Measurements from ENCODE around the gene FAM3B.

Gene FAM3B

GRCh38 chr21:41398251-41398650, 81.7 kb downstream of the FAM3B start:
- no peak for DNase-seq (ENCODE audit: low read depth)

GRCh38 chr21:41398831-41399230, 82.2 kb downstream of the FAM3B start:
- DNase-seq (ENCODE audit: low read depth): no peak

- DNase-seq (ENCODE audit: low read depth): no peak
Observed at GRCh38 chr21:41399246-41399800, 82.7 kb downstream of the FAM3B start.

GRCh38 chr21:41402231-41402630, 85.6 kb downstream of the FAM3B start:
- DNase-seq (ENCODE audit: low read depth): no peak

- DNase-seq (ENCODE audit: low read depth): no peak
Observed at GRCh38 chr21:41402796-41403195, 86.2 kb downstream of the FAM3B start.

- DNase-seq (ENCODE audit: low read depth): no peak
Observed at GRCh38 chr21:41403331-41403730, 86.7 kb downstream of the FAM3B start.

GRCh38 chr21:41403966-41404365, 87.4 kb downstream of the FAM3B start:
- no peak for DNase-seq (ENCODE audit: low read depth)

GRCh38 chr21:41405321-41405720, 88.7 kb downstream of the FAM3B start:
- no peak for DNase-seq (ENCODE audit: low read depth)

- no peak for DNase-seq (ENCODE audit: low read depth)
Observed at GRCh38 chr21:41406340-41406739, 89.7 kb downstream of the FAM3B start.

Measured in stimulated activated CD8-positive, alpha-beta memory T cell treated with anti-CD3 and anti-CD28 coated beads, Interleukin-12 subunit alpha, Interleukin-12 subunit beta, amount 100 ng/mL, for 1 hour (primary cell).